PC-3 (cell line): ENCODE data around the gene NOX4.

ENCODE experiments used
- CTCF ChIP-seq: fragments of 300-600 bp; sonication (generic); conservative IDR thresholded peaks from 2 replicates; pipeline ENCODE4 v1.5.1; 2017; ENCODE audit warnings: antibody characterized with exemption, low read depth, mild to moderate bottlenecking, low read length
- EZH2 ChIP-seq: fragments of 300-600 bp; sonication (generic); IDR thresholded peaks from one replicate; pipeline ENCODE4 v1.6.1; 2017; ENCODE audit warnings: antibody characterized with exemption, mild to moderate bottlenecking, low read length; ENCODE audit not compliant: unreplicated experiment
- EZH2phosphoT487 ChIP-seq: fragments of 300-600 bp; sonication (generic); IDR thresholded peaks from 2 replicates; pipeline ENCODE4 v1.6.1; 2018; ENCODE audit warnings: mild to moderate bottlenecking, antibody characterized with exemption, low read length, borderline replicate concordance

GRCh38 chr11:89421718-89422117 is 69.5 kb downstream of the NOX4 start:
- TF ChIP-seq EZH2 (no peak), CTCF (no peak), EZH2phosphoT487 (no peak)
